ENCODE results near the gene VAV1.

DNA sequence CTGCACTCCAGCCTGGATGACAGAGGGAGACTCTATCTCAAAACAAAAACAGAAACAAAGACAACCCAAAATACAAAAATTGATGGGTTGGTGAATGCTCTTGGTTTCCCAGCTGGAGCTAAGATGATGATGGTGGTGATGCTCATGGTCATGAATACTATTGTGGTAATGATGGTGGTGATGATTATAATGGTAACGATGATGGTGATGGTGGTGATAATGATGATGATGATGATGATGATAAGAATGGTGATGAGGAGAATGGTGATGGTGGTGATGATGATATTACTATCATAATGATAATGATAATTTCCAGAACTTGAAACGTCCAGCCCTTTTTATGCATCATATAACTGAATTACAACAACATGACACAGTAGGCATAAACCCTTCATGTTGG is 40.1 kb downstream of the VAV1 start:
- TF ChIP-seq SNAPC5 (CRISPR knock-in tag; IDR thresholded peaks at IDR 0.05; ENCODE audit: borderline replicate concordance) (no peak), CTCF (CRISPR knock-in tag; IDR thresholded peaks at IDR 0.05) (no peak), ARHGAP35 (CRISPR knock-in tag; IDR thresholded peaks at IDR 0.05; ENCODE audit: borderline replicate concordance) (no peak), BCL3 (CRISPR knock-in tag; IDR thresholded peaks at IDR 0.05) (no peak), ZSCAN20 (CRISPR knock-in tag; IDR thresholded peaks at IDR 0.05; ENCODE audit: borderline replicate concordance) (no peak), EZH2 (conservative IDR thresholded peaks at IDR 0.05; ENCODE audit: low read depth, low read length) (no peak), TOE1 (CRISPR knock-in tag; IDR thresholded peaks at IDR 0.05) (no peak), REXO4 (CRISPR knock-in tag; IDR thresholded peaks at IDR 0.05; ENCODE audit: borderline replicate concordance) (no peak), SP5 (CRISPR knock-in tag; IDR thresholded peaks at IDR 0.05; ENCODE audit: borderline replicate concordance, low read depth) (no peak)
- TF ChIP-seq, protein P1, sequence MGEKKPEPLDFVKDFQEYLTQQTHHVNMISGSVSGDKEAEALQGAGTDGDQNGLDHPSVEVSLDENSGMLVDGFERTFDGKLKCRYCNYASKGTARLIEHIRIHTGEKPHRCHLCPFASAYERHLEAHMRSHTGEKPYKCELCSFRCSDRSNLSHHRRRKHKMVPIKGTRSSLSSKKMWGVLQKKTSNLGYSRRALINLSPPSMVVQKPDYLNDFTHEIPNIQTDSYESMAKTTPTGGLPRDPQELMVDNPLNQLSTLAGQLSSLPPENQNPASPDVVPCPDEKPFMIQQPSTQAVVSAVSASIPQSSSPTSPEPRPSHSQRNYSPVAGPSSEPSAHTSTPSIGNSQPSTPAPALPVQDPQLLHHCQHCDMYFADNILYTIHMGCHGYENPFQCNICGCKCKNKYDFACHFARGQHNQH (CRISPR knock-in tag; IDR thresholded peaks at IDR 0.05), result no peak
- TF ChIP-seq, protein P2, sequence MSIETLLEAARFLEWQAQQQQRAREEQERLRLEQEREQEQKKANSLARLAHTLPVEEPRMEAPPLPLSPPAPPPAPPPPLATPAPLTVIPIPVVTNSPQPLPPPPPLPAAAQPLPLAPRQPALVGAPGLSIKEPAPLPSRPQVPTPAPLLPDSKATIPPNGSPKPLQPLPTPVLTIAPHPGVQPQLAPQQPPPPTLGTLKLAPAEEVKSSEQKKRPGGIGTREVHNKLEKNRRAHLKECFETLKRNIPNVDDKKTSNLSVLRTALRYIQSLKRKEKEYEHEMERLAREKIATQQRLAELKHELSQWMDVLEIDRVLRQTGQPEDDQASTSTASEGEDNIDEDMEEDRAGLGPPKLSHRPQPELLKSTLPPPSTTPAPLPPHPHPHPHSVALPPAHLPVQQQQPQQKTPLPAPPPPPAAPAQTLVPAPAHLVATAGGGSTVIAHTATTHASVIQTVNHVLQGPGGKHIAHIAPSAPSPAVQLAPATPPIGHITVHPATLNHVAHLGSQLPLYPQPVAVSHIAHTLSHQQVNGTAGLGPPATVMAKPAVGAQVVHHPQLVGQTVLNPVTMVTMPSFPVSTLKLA (IDR thresholded peaks at IDR 0.05), result no peak
